HCT116 (cell line): ENCODE results near the gene BCAS4. TPM values are rescaled to one million over a fixed set of nuclear protein-coding genes. Genes with fewer than 3 reads are reported as not detected.

Source experiments
- ATAC-seq: fragments of 200-7000 bp; cut with Tn5 transposase; 2 replicates; pipeline ENCODE4 v1.9.1; 2020; ENCODE audit warnings: mild to moderate bottlenecking, moderate library complexity
- BruUV-seq: library from RNA; stranded (reverse); fragments of 400-500 nt; replicated peaks from 2 replicates; lab custom pipeline; 2021; lab: Mats Ljungman, UMichigan
- CTCF ChIA-PET: fragments of 300-600 bp; sonication (Branson Sonifier 250); formaldehyde crosslinking; loops from one replicate; lab custom pipeline; 2021; ENCODE audit warnings: antibody characterized with exemption; lab: Charles Lee
- POLR2A ChIA-PET: fragments of 300-600, 350-600 bp; sonication (Branson Sonifier 250); formaldehyde crosslinking; loops from one replicate; lab custom pipeline; 2021; ENCODE audit warnings: antibody characterized with exemption; lab: Charles Lee
- RAD21 ChIA-PET, 2 experiments: fragments of 300-600 bp; sonication (Branson Sonifier 250); formaldehyde crosslinking; loops; one replicate each; lab custom pipeline; 2023; ENCODE audit warnings: low total read pairs in 2 of 2; ENCODE audit not compliant: uncharacterized antibody in 2 of 2, unreplicated experiment in 2 of 2, low non-redundant PET in 1 of 2; lab: Charles Lee
- DNase-seq: peaks from one replicate; pipeline ENCODE4 v3.0.0-alpha.2; 2010; ENCODE audit warnings: low read depth, low spot score
- H2AFZ ChIP-seq: fragments of 200-600 bp; shearing (Covaris generic), sonication (generic); 2 replicates; pipeline ENCODE4 v1.6.1; 2017; ENCODE audit warnings: low read depth, mixed run types, mixed read lengths, antibody characterized with exemption, low read length; ENCODE audit not compliant: poor library complexity, severe bottlenecking
- H3K27ac ChIP-seq: 2 replicates; pipeline ENCODE4 v1.5.1; 2012; ENCODE audit warnings: low read depth, low read length
- H3K27me3 ChIP-seq: fragments of 200-600 bp; sonication (generic); 2 replicates; pipeline ENCODE4 v1.6.1; 2016; ENCODE audit warnings: mixed run types, low read length, mixed read lengths; ENCODE audit not compliant: insufficient read depth
- H3K36me3 ChIP-seq, 2 experiments: fragments of 200-500 bp in 1 of 2; fragments of 200-600 bp in 1 of 2; sonication (Bioruptor generic) in 1 of 2; sonication (generic) in 1 of 2; 2 replicates each; pipeline versions ENCODE4 v1.5.1 to v1.6.1; 2014 to 2016; ENCODE audit warnings: low read length in 2 of 2, inconsistent platforms in 1 of 2, mixed read lengths in 1 of 2, mixed run types in 1 of 2; ENCODE audit not compliant: insufficient read depth in 2 of 2, control insufficient read depth in 1 of 2
- H3K4me1 ChIP-seq, 2 experiments: fragments of 200-600 bp in 1 of 2; sonication (generic) in 1 of 2; 2 replicates each; pipeline versions ENCODE4 v1.5.1 to v1.6.1; 2012 to 2017; ENCODE audit warnings: low read length in 2 of 2, inconsistent platforms in 1 of 2, mild to moderate bottlenecking in 1 of 2, mixed read lengths in 1 of 2, mixed run types in 1 of 2, moderate library complexity in 1 of 2; ENCODE audit not compliant: insufficient read depth in 2 of 2, control insufficient read depth in 1 of 2
- H3K4me2 ChIP-seq: fragments of 200-600 bp; sonication (generic); 2 replicates; pipeline ENCODE4 v1.6.1; 2017; ENCODE audit warnings: mixed run types, low read length, mixed read lengths
- H3K4me3 ChIP-seq, 2 experiments: fragments of 200-600 bp in 1 of 2; sonication (generic) in 1 of 2; replicated peaks in 1 of 2; 2 replicates each; pipeline ENCODE4 v1.5.1; 2011 to 2016; ENCODE audit warnings: low read length in 2 of 2, control low read depth in 1 of 2, low read depth in 1 of 2, mild to moderate bottlenecking in 1 of 2, mixed read lengths in 1 of 2, mixed run types in 1 of 2
- H3K79me2 ChIP-seq: fragments of 200-600 bp; sonication (generic); 2 replicates; pipeline ENCODE4 v1.6.1; 2017; ENCODE audit warnings: mild to moderate bottlenecking, mixed run types, low read length, moderate library complexity, mixed read lengths; ENCODE audit not compliant: insufficient read depth
- H3K9ac ChIP-seq: fragments of 200-600 bp; sonication (generic); 2 replicates; pipeline ENCODE4 v1.6.1; 2016; ENCODE audit warnings: low read length, mixed read lengths
- H3K9me2 ChIP-seq: fragments of 200-600 bp; sonication (generic), shearing (Covaris generic); 2 replicates; pipeline ENCODE4 v1.6.1; 2017; ENCODE audit warnings: mixed run types, mild to moderate bottlenecking, moderate library complexity; ENCODE audit not compliant: insufficient read depth
- H3K9me3 ChIP-seq, 2 experiments: fragments of 200-500 bp in 1 of 2; fragments of 200-600 bp in 1 of 2; sonication (Bioruptor generic) in 1 of 2; sonication (generic) in 1 of 2; 2 replicates each; pipeline ENCODE4 v1.6.1; 2014 to 2017; ENCODE audit warnings: low read length in 2 of 2, mixed read lengths in 2 of 2, inconsistent platforms in 1 of 2, low read depth in 1 of 2, mild to moderate bottlenecking in 1 of 2, mixed run types in 1 of 2, moderate library complexity in 1 of 2; ENCODE audit not compliant: control insufficient read depth in 1 of 2, insufficient read depth in 1 of 2
- H4K20me1 ChIP-seq: fragments of 200-600 bp; sonication (generic), shearing (Covaris generic); 2 replicates; pipeline ENCODE4 v1.6.1; 2017; ENCODE audit warnings: mixed run types, mild to moderate bottlenecking, moderate library complexity; ENCODE audit not compliant: insufficient read depth
- CEBPB ChIP-seq: IDR thresholded peaks from 2 replicates; pipeline ENCODE4 v1.6.1; 2012; ENCODE audit warnings: low read depth
- EGR1 ChIP-seq: IDR thresholded peaks from 2 replicates; pipeline ENCODE4 v1.6.1; 2012; ENCODE audit warnings: low read depth
- ELF1 ChIP-seq: IDR thresholded peaks from 2 replicates; pipeline ENCODE4 v1.6.1; 2012; ENCODE audit warnings: low read depth, borderline replicate concordance
- EZH2phosphoT487 ChIP-seq: fragments of 200-600 bp; IDR thresholded peaks from 2 replicates; pipeline ENCODE4 v1.6.1; 2018; ENCODE audit warnings: antibody characterized with exemption, borderline replicate concordance
- FOSL1 ChIP-seq: IDR thresholded peaks from 2 replicates; pipeline ENCODE4 v1.6.1; 2012; ENCODE audit warnings: low read depth
- JUND ChIP-seq: IDR thresholded peaks from 2 replicates; pipeline ENCODE4 v1.6.1; 2012
- POLR2A ChIP-seq: IDR thresholded peaks from 2 replicates; pipeline ENCODE4 v1.7.0; 2011; ENCODE audit warnings: borderline replicate concordance; ENCODE audit not compliant: insufficient read depth, insufficient read length; ENCODE audit errors: extremely low read depth
- POLR2AphosphoS5 ChIP-seq: IDR thresholded peaks from 2 replicates; pipeline ENCODE4 v1.6.1; 2011; ENCODE audit warnings: mild to moderate bottlenecking, low read depth, low read length, moderate library complexity
- RAD21 ChIP-seq: IDR thresholded peaks from 2 replicates; pipeline ENCODE4 v1.6.1; 2012; ENCODE audit warnings: low read depth, mild to moderate bottlenecking
- SIN3A ChIP-seq: IDR thresholded peaks from 2 replicates; pipeline ENCODE4 v1.6.1; 2012; ENCODE audit warnings: low read depth
- SP1 ChIP-seq: IDR thresholded peaks from 2 replicates; pipeline ENCODE4 v1.6.1; 2012; ENCODE audit warnings: low read depth
- SRF ChIP-seq: IDR thresholded peaks from 2 replicates; pipeline ENCODE4 v1.6.1; 2012; ENCODE audit warnings: low read depth
- TCF7L2 ChIP-seq: IDR thresholded peaks from 2 replicates; pipeline ENCODE4 v1.7.0; 2011; ENCODE audit warnings: borderline replicate concordance, inconsistent platforms; ENCODE audit not compliant: insufficient read depth, insufficient read length; ENCODE audit errors: extremely low read depth
- YY1 ChIP-seq: IDR thresholded peaks from 2 replicates; pipeline ENCODE4 v1.6.1; 2011; ENCODE audit warnings: low read length, low read depth, moderate library complexity, mild to moderate bottlenecking; ENCODE audit not compliant: insufficient replicate concordance; ENCODE audit errors: extremely low read depth
- ZFX ChIP-seq: fragments of 450-650 bp; IDR thresholded peaks from 2 replicates; pipeline ENCODE4 v1.6.1; 2017
- ZNF274 ChIP-seq: fragments of 200-500 bp; sonication (Bioruptor generic); IDR thresholded peaks from 2 replicates; pipeline ENCODE4 v1.6.1; 2014; ENCODE audit warnings: mild to moderate bottlenecking, low read depth, low read length, inconsistent platforms
- intact Hi-C: fragments of 100-400 bp; cut with micrococcal nuclease; formaldehyde crosslinking; loops from 2 replicates; pipeline ENCODE4 v1.10.0; 2022
- total RNA-seq: library from RNA; stranded (reverse); gene quantifications from one replicate; pipeline ENCODE4 v1.2.1, GENCODE V29; 2021; ENCODE audit not compliant: unreplicated experiment
- TF ChIP-seq, protein P1 (sequence below): IDR thresholded peaks from 2 replicates; pipeline ENCODE4 v1.6.1; 2012
- TF ChIP-seq, protein P2 (sequence below): IDR thresholded peaks from 2 replicates; pipeline ENCODE4 v1.6.1; 2012; ENCODE audit warnings: low read depth
- TF ChIP-seq, protein P3 (sequence below): IDR thresholded peaks from 2 replicates; pipeline ENCODE4 v1.6.1; 2012
- TF ChIP-seq, protein P4 (sequence below), 3 experiments: fragments of 200-600 bp in 1 of 3; sonication (generic) in 1 of 3; IDR thresholded peaks in 2 of 3; conservative IDR thresholded peaks in 1 of 3; 2 replicates each; pipeline ENCODE4 v1.5.1; 2012 to 2017; ENCODE audit warnings: low read depth in 2 of 3, low read length in 2 of 3, antibody characterized with exemption in 1 of 3, borderline replicate concordance in 1 of 3, control low read depth in 1 of 3, mild to moderate bottlenecking in 1 of 3, mixed read lengths in 1 of 3, mixed run types in 1 of 3, moderate library complexity in 1 of 3; ENCODE audit not compliant: insufficient read depth in 1 of 3

Gene BCAS4
- total RNA-seq, 1 experiment from 2014 or later = 18.9 TPM

DNA sequence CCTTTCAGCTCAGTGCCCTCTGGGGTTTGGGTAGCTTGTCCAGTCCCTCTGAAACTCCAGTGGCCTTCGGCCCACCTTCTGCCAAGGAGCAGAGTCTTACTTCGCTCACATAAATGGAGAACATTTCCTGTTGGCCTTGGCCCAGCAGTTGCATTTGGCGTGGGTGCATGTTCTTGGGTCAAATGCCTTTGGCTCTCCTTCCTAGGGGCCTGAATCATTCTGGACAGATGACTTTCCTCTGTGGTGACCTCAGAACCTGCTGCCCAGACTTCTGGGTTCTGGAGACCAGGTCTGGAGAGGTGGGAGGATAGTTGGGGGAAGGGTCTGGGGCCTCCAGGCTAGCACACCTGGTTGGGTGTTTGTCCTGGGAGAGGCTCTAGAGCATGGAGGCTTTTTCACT lies 29.3 kb downstream of the BCAS4 start:
- DNase-seq = no peak
- BruUV-seq = no TSS peak
- CTCF ChIA-PET = interaction anchor here (0.9 kb wide), 1 partner anchor 31 kb away, joined by 3 read pairs; no protein-coding TSS in a partner anchor
- H3K9me3 ChIP-seq = no peaks in the 10 kb centered on the region
- no peak overlapping the region for H2AFZ ChIP-seq
- no peak overlapping the region for H3K4me3 ChIP-seq
- H3K27ac ChIP-seq = no peak overlapping the region
- TF ChIP-seq JUND = no peak
- no peak for TF ChIP-seq POLR2AphosphoS5
- TF ChIP-seq EZH2phosphoT487 = no peak
- TF ChIP-seq FOSL1 = no peak
- no peak for TF ChIP-seq SRF
- TF ChIP-seq YY1 = no peak
- no peak for TF ChIP-seq POLR2A
- no peak for TF ChIP-seq EGR1
- TF ChIP-seq, protein P1, sequence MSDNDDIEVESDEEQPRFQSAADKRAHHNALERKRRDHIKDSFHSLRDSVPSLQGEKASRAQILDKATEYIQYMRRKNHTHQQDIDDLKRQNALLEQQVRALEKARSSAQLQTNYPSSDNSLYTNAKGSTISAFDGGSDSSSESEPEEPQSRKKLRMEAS = no peak
- no peak for TF ChIP-seq TCF7L2
- TF ChIP-seq ELF1 = no peak
- no peak for TF ChIP-seq CEBPB
- no peak for TF ChIP-seq ZNF274
- TF ChIP-seq, protein P2, sequence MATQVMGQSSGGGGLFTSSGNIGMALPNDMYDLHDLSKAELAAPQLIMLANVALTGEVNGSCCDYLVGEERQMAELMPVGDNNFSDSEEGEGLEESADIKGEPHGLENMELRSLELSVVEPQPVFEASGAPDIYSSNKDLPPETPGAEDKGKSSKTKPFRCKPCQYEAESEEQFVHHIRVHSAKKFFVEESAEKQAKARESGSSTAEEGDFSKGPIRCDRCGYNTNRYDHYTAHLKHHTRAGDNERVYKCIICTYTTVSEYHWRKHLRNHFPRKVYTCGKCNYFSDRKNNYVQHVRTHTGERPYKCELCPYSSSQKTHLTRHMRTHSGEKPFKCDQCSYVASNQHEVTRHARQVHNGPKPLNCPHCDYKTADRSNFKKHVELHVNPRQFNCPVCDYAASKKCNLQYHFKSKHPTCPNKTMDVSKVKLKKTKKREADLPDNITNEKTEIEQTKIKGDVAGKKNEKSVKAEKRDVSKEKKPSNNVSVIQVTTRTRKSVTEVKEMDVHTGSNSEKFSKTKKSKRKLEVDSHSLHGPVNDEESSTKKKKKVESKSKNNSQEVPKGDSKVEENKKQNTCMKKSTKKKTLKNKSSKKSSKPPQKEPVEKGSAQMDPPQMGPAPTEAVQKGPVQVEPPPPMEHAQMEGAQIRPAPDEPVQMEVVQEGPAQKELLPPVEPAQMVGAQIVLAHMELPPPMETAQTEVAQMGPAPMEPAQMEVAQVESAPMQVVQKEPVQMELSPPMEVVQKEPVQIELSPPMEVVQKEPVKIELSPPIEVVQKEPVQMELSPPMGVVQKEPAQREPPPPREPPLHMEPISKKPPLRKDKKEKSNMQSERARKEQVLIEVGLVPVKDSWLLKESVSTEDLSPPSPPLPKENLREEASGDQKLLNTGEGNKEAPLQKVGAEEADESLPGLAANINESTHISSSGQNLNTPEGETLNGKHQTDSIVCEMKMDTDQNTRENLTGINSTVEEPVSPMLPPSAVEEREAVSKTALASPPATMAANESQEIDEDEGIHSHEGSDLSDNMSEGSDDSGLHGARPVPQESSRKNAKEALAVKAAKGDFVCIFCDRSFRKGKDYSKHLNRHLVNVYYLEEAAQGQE = no peak
- TF ChIP-seq, protein P3, sequence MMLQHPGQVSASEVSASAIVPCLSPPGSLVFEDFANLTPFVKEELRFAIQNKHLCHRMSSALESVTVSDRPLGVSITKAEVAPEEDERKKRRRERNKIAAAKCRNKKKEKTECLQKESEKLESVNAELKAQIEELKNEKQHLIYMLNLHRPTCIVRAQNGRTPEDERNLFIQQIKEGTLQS = no peak
- no peak for TF ChIP-seq ZFX
- TF ChIP-seq RAD21 = no peak
- TF ChIP-seq, protein P4, sequence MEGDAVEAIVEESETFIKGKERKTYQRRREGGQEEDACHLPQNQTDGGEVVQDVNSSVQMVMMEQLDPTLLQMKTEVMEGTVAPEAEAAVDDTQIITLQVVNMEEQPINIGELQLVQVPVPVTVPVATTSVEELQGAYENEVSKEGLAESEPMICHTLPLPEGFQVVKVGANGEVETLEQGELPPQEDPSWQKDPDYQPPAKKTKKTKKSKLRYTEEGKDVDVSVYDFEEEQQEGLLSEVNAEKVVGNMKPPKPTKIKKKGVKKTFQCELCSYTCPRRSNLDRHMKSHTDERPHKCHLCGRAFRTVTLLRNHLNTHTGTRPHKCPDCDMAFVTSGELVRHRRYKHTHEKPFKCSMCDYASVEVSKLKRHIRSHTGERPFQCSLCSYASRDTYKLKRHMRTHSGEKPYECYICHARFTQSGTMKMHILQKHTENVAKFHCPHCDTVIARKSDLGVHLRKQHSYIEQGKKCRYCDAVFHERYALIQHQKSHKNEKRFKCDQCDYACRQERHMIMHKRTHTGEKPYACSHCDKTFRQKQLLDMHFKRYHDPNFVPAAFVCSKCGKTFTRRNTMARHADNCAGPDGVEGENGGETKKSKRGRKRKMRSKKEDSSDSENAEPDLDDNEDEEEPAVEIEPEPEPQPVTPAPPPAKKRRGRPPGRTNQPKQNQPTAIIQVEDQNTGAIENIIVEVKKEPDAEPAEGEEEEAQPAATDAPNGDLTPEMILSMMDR (IDR thresholded peaks at IDR 0.05 in 2 of 3, conservative IDR thresholded peaks at IDR 0.05 in 1 of 3; ENCODE audit: borderline replicate concordance in 1 of 3, insufficient read depth in 1 of 3, low read depth in 2 of 3, low read length in 2 of 3) = no peak
- no peak for TF ChIP-seq SP1
- TF ChIP-seq SIN3A = no peak
- TF ChIP-seq, all 23 proteins: peak for 0
- peaks cover 4 to 9% of the 10 kb centered on the region in 2 experiments; a peak in 3 of 4 replicates for H3K4me1 ChIP-seq
- no peaks in the 10 kb centered on the region for H3K27me3 ChIP-seq
- ATAC-seq = peak; percentile 17; the same call in 1 of the 2 replicates
- ChIA-PET RAD21 (interaction anchor here in 1 of 2 experiments (0.9 kb wide), 1 partner anchor 30 kb away, joined by 3 read pairs; the partner anchor contains the start of gene BCAS4), POLR2A (interaction anchor here (1.5 kb wide), 1 partner anchor 107 kb away, joined by 8 read pairs; the partner anchor contains the start of gene ADNP)
- H3K4me2 ChIP-seq = peak overlapping the region; percentile 6; the same call in 1 of the 2 replicates
- H3K9ac ChIP-seq = no peak overlapping the region
- no peaks in the 10 kb centered on the region for H3K79me2 ChIP-seq
- no peaks in the 10 kb centered on the region for H3K36me3 ChIP-seq
- intact Hi-C loops = no loop called here
- no peaks in the 10 kb centered on the region for H4K20me1 ChIP-seq
- no peaks in the 10 kb centered on the region for H3K9me2 ChIP-seq
